OCI-LY7 (cell line): Measurements from ENCODE around the gene LHX5. TPM values are rescaled to one million over a fixed set of nuclear protein-coding genes. Genes with fewer than 3 reads are reported as not detected.

Experiments
- BruUV-seq: library from RNA; stranded (reverse); fragments of 400-500 nt; replicated peaks from 2 replicates; lab custom pipeline; 2021; lab: Mats Ljungman, UMichigan
- CTCF ChIA-PET: fragments of 300-600 bp; sonication (Branson Sonifier 250); formaldehyde crosslinking; loops from one replicate; lab custom pipeline; 2022; ENCODE audit warnings: antibody characterized with exemption; ENCODE audit not compliant: unreplicated experiment; lab: Charles Lee
- POLR2A ChIA-PET: fragments of 300-600 bp; sonication (Branson Sonifier 250); formaldehyde crosslinking; loops from one replicate; lab custom pipeline; 2022; ENCODE audit warnings: antibody characterized with exemption; lab: Charles Lee
- DNase-seq: peaks from one replicate; pipeline ENCODE4 v3.0.0-alpha.2; 2015; ENCODE audit warnings: low spot score
- H2AFZ ChIP-seq: fragments of 200-600 bp; sonication (generic), shearing (Covaris generic); 2 replicates; pipeline ENCODE4 v1.6.1; 2014; ENCODE audit warnings: mild to moderate bottlenecking, antibody characterized with exemption, low read length, moderate library complexity
- H3K27ac ChIP-seq: fragments of 200-600 bp; sonication (generic); 2 replicates; pipeline ENCODE4 v1.5.1; 2014; ENCODE audit warnings: mixed run types, low read depth, mild to moderate bottlenecking, moderate library complexity, low read length, inconsistent platforms; ENCODE audit not compliant: poor library complexity, severe bottlenecking
- H3K36me3 ChIP-seq: fragments of 200-600 bp; sonication (generic); 2 replicates; pipeline ENCODE4 v1.6.1; 2014; ENCODE audit warnings: mild to moderate bottlenecking, antibody characterized with exemption, low read length, moderate library complexity, mixed read lengths; ENCODE audit not compliant: insufficient read depth
- H3K4me1 ChIP-seq: fragments of 200-600 bp; sonication (generic); 2 replicates; pipeline ENCODE4 v1.5.1; 2014; ENCODE audit warnings: mild to moderate bottlenecking, low read length; ENCODE audit not compliant: insufficient read depth, poor library complexity, severe bottlenecking
- H3K4me2 ChIP-seq: fragments of 200-600 bp; sonication (generic); 2 replicates; pipeline ENCODE4 v1.6.1; 2014; ENCODE audit warnings: mild to moderate bottlenecking, low read length
- H3K4me3 ChIP-seq: fragments of 200-600 bp; sonication (generic); 2 replicates; pipeline ENCODE4 v1.5.1; 2014; ENCODE audit warnings: mild to moderate bottlenecking, low read depth, low read length; ENCODE audit not compliant: poor library complexity, severe bottlenecking
- H3K79me2 ChIP-seq: fragments of 200-600 bp; sonication (generic); 2 replicates; pipeline ENCODE4 v1.6.1; 2016; ENCODE audit warnings: low read depth, mild to moderate bottlenecking, low read length, moderate library complexity, mixed read lengths; ENCODE audit not compliant: insufficient read depth
- H3K9me2 ChIP-seq: fragments of 200-600 bp; sonication (generic); 2 replicates; pipeline ENCODE4 v1.6.1; 2016; ENCODE audit warnings: mild to moderate bottlenecking, low read length, mixed read lengths; ENCODE audit not compliant: insufficient read depth
- H3K9me3 ChIP-seq: fragments of 200-600 bp; sonication (generic); 2 replicates; pipeline ENCODE4 v1.6.1; 2014; ENCODE audit warnings: mild to moderate bottlenecking, mixed run types, low read length, mixed read lengths
- H4K20me1 ChIP-seq: fragments of 200-600 bp; sonication (generic); 2 replicates; pipeline ENCODE4 v1.6.1; 2014; ENCODE audit warnings: mild to moderate bottlenecking, antibody characterized with exemption, low read length, moderate library complexity, mixed read lengths; ENCODE audit not compliant: insufficient read depth
- CTCF ChIP-seq: fragments of 200-600 bp; sonication (generic); conservative IDR thresholded peaks from 2 replicates; pipeline ENCODE4 v1.5.1; 2014; ENCODE audit warnings: mild to moderate bottlenecking, antibody characterized with exemption, low read length, moderate library complexity, mixed read lengths
- EZH2phosphoT487 ChIP-seq: fragments of 200-600 bp; sonication (generic); IDR thresholded peaks from 2 replicates; pipeline ENCODE4 v1.6.1; 2018; ENCODE audit warnings: low read depth, borderline replicate concordance, mild to moderate bottlenecking, mixed run types, antibody characterized with exemption, low read length, moderate library complexity, mixed read lengths
- intact Hi-C: fragments of 100-400 bp; cut with micrococcal nuclease; formaldehyde crosslinking; loops from one replicate; pipeline ENCODE4 v1.10.0; 2022; ENCODE audit not compliant: unreplicated experiment
- total RNA-seq, 2 experiments: library from RNA; depleted of rRNA in 1 of 2; stranded (reverse); fragments of >200 nt in 1 of 2; shearing (Covaris generic) in 1 of 2; gene quantifications; 2 replicates each; pipeline ENCODE4 v1.2.3, GENCODE V29; 2014 to 2022

The LHX5 gene
- total RNA-seq, 2 experiments from 2014 or later = not detected

DNA sequence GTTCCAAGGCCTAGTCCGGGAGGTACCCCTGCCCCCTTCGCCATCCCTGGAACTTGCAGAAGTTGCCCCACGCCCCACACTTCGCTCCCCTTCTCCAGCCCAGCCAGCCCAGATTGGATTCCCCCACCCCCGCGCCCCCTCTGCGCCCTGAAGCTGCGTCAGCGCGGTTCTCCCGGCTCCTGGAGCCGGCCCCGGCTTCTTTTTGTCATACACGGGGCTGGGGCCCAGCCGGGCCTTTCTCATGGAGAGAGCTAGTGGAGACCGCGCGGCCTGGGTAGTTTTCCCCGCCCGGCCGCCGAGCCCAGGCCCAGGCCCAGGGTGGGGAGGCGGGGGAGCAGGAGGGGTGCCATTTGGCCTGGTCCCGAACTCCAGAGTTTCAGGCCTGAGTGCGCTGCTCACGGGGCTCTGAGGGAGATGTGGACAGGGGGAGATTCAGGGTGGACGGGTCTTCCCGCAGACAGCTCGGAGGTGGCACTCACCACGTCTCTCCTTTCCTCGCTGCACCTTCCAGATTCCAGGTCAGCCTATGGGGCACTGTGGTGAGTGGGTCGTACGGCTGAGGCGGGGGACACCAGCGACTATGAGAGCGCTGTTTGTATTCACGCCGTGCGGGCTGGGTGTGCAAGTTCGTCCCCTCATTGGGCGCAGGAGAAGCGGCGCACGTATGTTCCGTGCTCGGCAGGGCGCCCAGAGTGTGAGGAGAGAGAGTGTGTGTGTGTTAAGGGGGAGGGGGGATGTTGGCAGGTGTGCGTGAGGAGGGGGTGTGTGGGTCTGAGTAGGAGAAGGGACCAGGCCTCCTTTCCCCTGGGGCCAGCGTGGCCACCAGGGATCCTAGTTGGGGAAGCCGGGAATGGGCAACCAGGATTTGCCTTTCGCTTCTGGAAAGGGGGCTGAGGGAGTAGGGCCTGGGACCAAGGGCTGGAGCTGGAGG lies 785 bp upstream of the LHX5 start:
- no peak overlapping the region for H3K4me3 ChIP-seq
- no peak overlapping the region for H3K27ac ChIP-seq
- ChIA-PET POLR2A (interaction anchor here (0.7 kb wide), 1 partner anchor 40 kb away, joined by 4 read pairs; no protein-coding TSS in a partner anchor), CTCF (interaction anchor here (0.7 kb wide), 1 partner anchor 58 kb away, joined by 3 read pairs; no protein-coding TSS in a partner anchor)
- no peak overlapping the region for H3K4me2 ChIP-seq
- no TSS peak for BruUV-seq
- H3K9me2 ChIP-seq = no peaks in the 10 kb centered on the region
- TF ChIP-seq EZH2phosphoT487 (no peak), CTCF (no peak)
- H2AFZ ChIP-seq = no peak overlapping the region
- H3K79me2 ChIP-seq = no peaks in the 10 kb centered on the region
- intact Hi-C loops = no loop called here
- H4K20me1 ChIP-seq = no peaks in the 10 kb centered on the region
- no peak for DNase-seq
- H3K36me3 ChIP-seq = no peaks in the 10 kb centered on the region
- H3K4me1 ChIP-seq = no peaks in the 10 kb centered on the region
- no peaks in the 10 kb centered on the region for H3K9me3 ChIP-seq

DNA sequence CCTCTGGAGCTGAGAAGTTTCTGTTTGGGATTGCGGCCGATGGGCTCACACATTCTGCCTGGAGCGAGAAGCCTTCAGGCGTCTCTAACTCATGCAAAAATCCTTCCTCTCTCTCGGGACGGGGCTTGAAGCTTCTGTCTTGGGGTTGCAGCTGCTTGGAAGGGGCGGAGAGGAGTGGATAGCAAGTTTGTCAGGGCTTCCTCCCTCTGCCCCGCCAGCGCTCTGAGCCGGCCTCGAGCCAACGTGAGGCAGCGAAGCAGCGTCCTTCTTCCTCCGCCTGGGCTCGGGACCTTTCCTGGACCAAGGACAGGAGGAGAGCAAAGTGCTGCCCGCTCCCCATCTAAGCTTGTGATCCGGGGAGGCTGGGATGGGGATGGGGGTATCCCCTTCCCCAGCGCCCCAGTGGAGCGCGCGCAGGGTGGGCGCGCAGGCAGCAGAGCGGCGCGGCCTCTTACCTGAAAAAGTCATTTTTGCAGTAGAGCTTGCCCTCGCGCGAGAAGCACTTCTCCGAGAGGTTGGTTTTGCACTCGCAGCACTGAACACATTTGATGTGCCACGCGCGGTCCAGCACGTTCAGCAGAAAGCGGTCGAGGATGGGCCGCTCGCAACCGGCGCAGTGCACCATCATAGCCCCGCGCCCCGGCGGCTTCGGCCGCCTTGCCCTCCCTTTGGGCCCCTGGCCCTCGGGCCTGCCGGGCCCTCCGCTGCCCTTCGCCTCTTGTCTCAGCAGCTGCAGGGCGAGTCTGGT lies 626 bp downstream of the LHX5 start:
- BruUV-seq = no TSS peak
- no peak overlapping the region for H3K4me3 ChIP-seq
- H3K9me3 ChIP-seq = no peaks in the 10 kb centered on the region
- POLR2A ChIA-PET = no interaction called here
- no peak overlapping the region for H3K27ac ChIP-seq
- no peak overlapping the region for H3K4me2 ChIP-seq
- intact Hi-C loops = no loop called here
- H2AFZ ChIP-seq = no peak overlapping the region
- H3K36me3 ChIP-seq = no peaks in the 10 kb centered on the region
- no peak for DNase-seq
- CTCF ChIA-PET = no interaction called here
- H3K9me2 ChIP-seq = no peaks in the 10 kb centered on the region
- H3K4me1 ChIP-seq = no peaks in the 10 kb centered on the region
- H3K79me2 ChIP-seq = no peaks in the 10 kb centered on the region
- H4K20me1 ChIP-seq = no peaks in the 10 kb centered on the region
- TF ChIP-seq EZH2phosphoT487 = no peak
- no peak for TF ChIP-seq CTCF
